Brain microvascular endothelial cell (primary cell): Measurements from ENCODE around the gene LYZL6.

Experiments used
- DNase-seq: peaks from one replicate; pipeline ENCODE4 v3.0.0-alpha.2; 2020
- H3K27ac ChIP-seq: fragments of 250-450 bp; sonication (Bioruptor Pico); 2 replicates; pipeline ENCODE4 v1.5.1; 2020; ENCODE audit warnings: mild to moderate bottlenecking, moderate library complexity
- H3K27me3 ChIP-seq: fragments of 250-450 bp; sonication (Bioruptor Pico); replicated peaks from 2 replicates; pipeline ENCODE4 v1.5.1; 2020; ENCODE audit warnings: mild to moderate bottlenecking
- H3K36me3 ChIP-seq: fragments of 250-450 bp; sonication (Bioruptor Pico); replicated peaks from 2 replicates; pipeline ENCODE4 v1.5.1; 2020; ENCODE audit warnings: mild to moderate bottlenecking
- H3K4me3 ChIP-seq: 2 replicates; pipeline ENCODE4 v1.5.1; 2011; ENCODE audit warnings: low read depth, mild to moderate bottlenecking, control low read depth, low read length, moderate library complexity
- in situ Hi-C: cut with HindIII; loops from 2 replicates; pipeline ENCODE4 v1.10.0; 2017; ENCODE audit warnings: low sequenced_read_pairs, low pct_ligation_motif_present
- TF ChIP-seq, protein P1 (sequence below): IDR thresholded peaks from 2 replicates; pipeline ENCODE4 v1.5.1; 2011; ENCODE audit warnings: low read depth, mild to moderate bottlenecking, moderate library complexity, low read length, control low read depth, inconsistent platforms; ENCODE audit errors: missing control alignments

LYZL6 gene

DNA sequence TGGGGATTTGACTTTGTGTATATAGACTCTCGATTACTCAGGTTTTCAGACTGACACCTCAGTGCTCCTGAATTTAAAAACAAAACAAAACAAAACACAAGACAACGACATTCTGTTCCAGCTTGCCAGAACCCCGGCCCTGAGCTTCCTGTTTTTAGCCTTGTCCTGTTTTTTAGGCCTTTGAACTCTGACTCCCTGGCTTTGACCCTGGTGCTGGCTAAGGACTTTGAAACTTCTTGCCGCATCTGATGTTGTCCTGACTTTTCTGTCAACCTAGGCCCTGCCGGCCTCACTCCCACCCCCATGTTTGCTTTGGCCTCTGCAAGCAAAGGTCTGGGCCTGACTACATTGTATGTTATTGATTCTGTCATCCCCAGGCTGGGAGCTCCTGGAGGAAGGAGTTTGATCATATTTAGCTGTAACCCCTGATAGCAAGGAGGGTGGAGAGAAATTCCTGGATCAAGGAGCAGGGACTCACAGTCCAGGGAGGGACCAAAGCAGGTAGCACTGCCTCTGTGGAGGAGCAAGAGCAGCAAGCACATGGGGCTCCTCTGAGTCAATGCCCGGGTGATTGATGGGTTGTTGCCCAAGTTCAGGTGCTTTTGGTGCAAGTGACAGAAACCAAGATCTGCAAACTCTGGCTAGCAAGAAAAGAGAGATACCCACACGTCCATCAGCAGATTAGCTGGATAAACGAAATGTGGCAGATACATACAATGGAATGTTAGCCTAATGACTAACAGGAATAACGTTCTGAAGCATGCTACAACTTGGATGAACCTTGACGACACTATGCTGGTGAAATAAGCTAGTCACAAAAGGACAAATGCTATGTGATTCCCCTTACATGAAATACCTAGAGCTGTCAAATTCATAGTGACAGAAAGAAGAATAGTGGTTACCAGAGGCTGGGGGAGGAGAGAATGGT is 30.1 kb upstream of the LYZL6 start:
- Histone ChIP-seq H3K27ac (no peak overlapping the region), H3K4me3 (no peak overlapping the region), H3K36me3 (no peaks in the 10 kb centered on the region), H3K27me3 (no peaks in the 10 kb centered on the region)
- in situ Hi-C loops: no loop called here
- peak; percentile 36 for DNase-seq
- TF ChIP-seq, protein P1, sequence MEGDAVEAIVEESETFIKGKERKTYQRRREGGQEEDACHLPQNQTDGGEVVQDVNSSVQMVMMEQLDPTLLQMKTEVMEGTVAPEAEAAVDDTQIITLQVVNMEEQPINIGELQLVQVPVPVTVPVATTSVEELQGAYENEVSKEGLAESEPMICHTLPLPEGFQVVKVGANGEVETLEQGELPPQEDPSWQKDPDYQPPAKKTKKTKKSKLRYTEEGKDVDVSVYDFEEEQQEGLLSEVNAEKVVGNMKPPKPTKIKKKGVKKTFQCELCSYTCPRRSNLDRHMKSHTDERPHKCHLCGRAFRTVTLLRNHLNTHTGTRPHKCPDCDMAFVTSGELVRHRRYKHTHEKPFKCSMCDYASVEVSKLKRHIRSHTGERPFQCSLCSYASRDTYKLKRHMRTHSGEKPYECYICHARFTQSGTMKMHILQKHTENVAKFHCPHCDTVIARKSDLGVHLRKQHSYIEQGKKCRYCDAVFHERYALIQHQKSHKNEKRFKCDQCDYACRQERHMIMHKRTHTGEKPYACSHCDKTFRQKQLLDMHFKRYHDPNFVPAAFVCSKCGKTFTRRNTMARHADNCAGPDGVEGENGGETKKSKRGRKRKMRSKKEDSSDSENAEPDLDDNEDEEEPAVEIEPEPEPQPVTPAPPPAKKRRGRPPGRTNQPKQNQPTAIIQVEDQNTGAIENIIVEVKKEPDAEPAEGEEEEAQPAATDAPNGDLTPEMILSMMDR: no peak

DNA sequence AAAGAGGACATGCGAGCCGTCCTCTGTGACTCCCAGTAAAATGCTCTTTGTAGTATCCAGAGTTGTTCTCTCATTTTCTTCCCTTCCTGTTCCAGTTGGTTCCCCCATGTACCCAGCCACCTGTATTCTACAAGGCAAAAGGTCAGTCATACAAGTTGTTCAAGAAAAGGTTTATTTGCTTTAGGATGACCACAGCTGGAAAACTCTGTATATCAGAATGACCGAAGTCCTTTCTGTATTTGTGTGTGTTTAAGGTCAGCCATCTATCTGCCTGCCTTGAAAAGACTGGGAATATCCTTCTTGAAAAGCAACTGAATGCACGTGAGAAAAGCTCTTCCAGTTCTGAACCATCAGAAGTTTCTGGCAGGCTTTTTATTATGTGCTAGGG is 29.4 kb upstream of the LYZL6 start:
- in situ Hi-C loops: no loop called here
- Histone ChIP-seq H3K4me3 (no peak overlapping the region), H3K36me3 (no peaks in the 10 kb centered on the region), H3K27ac (no peak overlapping the region), H3K27me3 (no peaks in the 10 kb centered on the region)
- no peak for DNase-seq
- TF ChIP-seq, protein P1: no peak

DNA sequence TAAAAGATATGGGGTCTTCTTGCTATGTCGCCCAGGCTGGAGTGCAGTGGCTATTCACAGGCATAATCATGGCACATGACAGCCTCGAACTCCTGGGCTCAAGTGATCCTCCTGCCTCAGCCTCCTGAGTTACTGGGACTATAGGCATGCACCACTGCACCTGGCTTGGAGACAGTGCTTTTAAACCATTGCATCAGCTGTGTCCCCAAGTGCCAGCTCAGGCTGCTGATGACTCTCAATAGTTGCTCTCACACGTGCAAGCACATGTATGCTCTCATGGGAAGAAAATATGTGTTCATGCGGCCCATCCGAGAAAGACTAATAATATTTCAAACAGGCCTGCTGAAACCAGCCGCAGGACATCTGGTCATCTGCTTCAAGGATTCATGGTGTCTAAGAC is 29.0 kb upstream of the LYZL6 start:
- DNase-seq: no peak
- H3K27ac ChIP-seq: no peak overlapping the region

DNA sequence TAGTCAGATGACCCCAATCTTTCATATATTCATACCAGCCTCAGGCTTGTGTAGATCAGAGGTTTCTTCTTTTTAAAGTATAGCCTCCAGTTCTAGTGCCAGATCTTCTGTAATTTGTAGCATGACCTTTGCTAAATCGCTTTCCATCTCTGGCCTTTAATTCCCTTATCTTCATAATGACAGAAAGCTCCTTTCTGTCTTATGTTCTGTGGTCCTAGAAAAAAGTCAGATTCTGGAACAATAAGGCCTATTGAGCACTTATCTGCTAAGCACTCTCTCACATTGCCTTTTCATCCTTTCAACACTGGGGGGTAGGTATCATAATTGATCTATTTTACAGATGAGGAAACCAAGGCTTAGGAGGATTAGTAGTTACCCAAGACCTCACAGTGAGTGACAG is 28.6 kb upstream of the LYZL6 start:
- TF ChIP-seq, protein P1: no peak
- DNase-seq: no peak
- in situ Hi-C loops: no loop called here
- Histone ChIP-seq H3K4me3 (no peak overlapping the region), H3K36me3 (no peaks in the 10 kb centered on the region), H3K27ac (no peak overlapping the region), H3K27me3 (no peaks in the 10 kb centered on the region)

More for the DNA sequence above, 29.0 kb upstream of the LYZL6 start:
- no peaks in the 10 kb centered on the region for H3K36me3 ChIP-seq
- TF ChIP-seq, protein P1: no peak
- H3K27me3 ChIP-seq: no peaks in the 10 kb centered on the region
- no peak overlapping the region for H3K4me3 ChIP-seq
- in situ Hi-C loops: no loop called here

DNA sequence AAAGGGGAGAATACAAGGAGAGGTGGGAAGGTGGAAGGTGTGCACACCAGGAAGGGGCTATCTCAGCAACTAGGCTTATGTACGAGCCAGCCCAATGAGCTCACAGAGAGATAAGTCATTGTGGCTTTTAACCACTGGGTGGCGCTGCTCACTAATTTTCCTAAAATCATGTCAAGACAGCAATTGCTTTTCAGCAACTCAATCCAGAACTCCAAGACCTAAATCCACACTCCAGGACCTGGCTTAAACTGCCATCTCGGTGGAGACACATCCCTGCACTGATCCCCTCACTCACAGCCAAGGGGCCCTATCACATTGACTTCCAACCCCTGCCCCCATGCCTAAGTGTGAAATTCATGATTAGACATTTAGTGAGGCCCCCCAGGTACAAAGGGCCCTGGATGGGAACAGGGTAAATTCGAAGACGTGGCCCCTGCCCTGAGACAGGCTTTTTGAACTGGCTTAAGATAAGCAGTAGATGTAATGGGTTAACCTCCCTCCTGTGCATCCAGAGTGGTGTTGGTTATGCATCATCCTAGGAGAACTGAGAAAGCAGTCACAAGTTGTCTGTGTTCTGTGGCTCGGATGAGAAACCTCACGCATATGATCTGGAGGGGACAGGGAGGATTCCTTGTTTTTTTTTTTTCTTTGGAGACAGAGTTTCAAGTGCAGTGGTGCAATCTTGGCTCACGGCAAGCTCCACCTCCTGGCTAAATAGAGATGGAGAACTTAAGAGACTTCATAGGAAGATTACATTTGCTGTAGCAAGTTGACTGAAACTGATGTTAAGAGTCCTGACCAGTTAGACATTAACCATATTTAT is 26.3 kb upstream of the LYZL6 start:
- peak; percentile 79 for DNase-seq
- TF ChIP-seq, protein P1: peak; percentile 82
- Histone ChIP-seq H3K27me3 (no peaks in the 10 kb centered on the region), H3K27ac (no peak overlapping the region), H3K4me3 (no peak overlapping the region), H3K36me3 (no peaks in the 10 kb centered on the region)
- in situ Hi-C loops: no loop called here
